NCI-H1092 (cell line): Measurements from ENCODE around the gene GNB1L.

Experiments used
- DNase-seq: peaks from one replicate; lab custom pipeline; 2025; lab: John Stamatoyannopoulos, UW

GNB1L gene

DNA sequence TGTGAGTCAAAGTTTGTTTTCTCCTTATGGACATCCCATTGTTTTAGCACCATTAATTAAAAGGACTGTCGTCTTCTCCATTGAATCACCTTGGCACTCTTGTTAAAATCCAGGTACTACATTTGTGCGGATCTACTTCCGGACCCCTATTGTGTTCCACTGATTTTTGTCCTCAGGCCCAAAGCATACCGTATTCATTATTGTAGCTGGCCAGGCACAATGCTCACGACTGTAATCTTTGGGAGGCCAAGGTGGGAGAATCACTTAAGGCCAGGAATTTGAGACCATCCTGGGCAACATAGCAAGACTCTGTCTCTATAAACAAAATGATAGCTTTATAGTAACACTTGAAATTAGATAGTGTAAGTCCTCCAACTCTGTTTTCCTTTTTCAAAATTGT, 8.9 kb upstream of the GNB1L start:
- no peak for DNase-seq

DNA sequence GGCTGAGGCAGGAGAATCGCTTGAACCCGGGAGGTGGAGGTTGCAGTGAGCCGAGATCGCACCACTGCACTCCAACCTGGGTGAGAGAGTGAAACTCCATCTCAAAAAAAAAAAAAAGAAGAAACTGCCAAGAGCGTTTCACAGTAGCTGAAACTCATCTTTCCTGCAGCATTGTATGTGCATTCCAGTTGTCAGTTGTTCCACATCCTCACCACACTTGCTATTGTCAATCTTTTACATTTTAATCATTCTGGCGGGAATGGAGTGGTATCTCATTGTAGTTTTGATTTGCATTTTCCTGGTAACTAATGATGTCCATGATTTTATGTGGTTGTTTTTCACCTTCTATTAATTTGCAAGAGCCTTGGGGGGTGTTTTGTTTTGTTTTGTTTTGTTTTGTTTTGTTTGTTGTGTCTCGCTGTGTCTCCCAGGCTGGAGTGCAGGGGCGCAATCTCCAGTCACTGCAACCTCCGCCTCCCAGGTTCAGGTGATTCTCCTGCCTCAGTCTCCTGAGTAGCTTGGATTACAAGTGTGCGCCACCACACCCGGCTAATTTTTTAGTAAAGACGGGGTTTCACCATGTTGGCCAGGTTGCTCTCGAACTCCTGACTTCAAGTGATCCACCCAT, 8.1 kb upstream of the GNB1L start:
- no peak for DNase-seq

- DNase-seq = no peak
Observed at GRCh38 chr22:19859861-19860510, 5.3 kb upstream of the GNB1L start.

DNA sequence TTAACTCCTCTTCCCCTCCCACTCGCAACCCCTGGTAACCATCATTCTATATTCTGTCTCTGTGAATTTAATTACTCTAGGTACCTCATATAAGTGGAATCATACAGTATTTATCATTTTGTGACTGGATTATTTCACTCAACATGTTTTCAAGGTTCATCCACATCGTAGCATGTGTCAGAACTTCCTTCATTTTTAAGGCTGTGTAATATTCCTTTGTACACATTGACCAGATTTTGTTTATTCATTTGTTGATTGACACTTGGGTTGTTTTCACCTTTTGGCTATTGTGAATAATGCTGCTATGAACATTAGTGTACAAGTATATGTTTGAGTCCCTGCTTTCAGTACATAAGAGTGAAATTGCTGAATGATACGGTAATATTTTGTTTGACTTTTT, 2.7 kb upstream of the GNB1L start:
- no peak for DNase-seq

- DNase-seq = peak; percentile 67
Observed at GRCh38 chr22:19855504-19856409, 1.1 kb upstream of the GNB1L start.

- no peak for DNase-seq
Observed at GRCh38 chr22:19853879-19854777, 546 bp downstream of the GNB1L start.

DNA sequence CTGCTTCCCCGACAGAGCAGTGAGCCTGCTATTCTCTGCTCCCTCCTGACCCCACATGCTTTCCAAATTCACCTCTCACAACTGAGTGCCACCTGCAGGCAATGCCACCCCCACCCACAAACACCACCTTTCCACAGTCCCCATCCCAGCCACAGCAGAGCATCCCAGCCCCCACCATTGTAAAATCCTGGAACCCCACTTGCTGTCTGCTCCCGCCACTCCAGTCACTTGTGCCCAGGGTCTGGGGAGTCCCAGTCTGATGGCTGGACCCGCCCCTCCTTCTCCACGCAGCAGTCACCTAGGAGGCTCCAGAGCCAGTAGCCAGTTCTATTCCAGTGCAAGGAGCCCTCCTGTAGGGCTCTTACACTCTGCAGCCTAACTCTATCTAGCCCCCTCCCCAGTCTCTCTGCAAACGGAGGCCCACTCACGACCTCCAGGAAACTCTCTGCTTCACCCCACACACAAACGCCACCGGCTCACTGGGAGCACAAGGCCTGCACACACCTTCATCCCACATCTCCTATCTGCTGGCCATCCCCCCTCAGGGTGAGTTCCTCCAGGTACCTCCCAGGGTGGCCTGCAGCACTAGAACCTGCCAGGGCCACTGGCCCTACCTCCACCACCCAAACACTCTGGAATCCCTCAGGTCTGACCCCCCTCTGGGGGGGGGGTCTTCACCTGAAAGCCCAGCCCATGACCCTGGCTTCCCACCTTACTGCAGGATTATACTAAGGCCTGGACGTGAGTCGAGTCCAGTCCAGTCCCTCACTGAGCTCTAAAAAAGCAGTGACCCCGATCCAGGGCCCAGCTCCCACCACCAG, 1.4 kb downstream of the GNB1L start:
- no peak for DNase-seq

- no peak for DNase-seq
Observed at GRCh38 chr22:19852177-19852781, 2.4 kb downstream of the GNB1L start.

DNA sequence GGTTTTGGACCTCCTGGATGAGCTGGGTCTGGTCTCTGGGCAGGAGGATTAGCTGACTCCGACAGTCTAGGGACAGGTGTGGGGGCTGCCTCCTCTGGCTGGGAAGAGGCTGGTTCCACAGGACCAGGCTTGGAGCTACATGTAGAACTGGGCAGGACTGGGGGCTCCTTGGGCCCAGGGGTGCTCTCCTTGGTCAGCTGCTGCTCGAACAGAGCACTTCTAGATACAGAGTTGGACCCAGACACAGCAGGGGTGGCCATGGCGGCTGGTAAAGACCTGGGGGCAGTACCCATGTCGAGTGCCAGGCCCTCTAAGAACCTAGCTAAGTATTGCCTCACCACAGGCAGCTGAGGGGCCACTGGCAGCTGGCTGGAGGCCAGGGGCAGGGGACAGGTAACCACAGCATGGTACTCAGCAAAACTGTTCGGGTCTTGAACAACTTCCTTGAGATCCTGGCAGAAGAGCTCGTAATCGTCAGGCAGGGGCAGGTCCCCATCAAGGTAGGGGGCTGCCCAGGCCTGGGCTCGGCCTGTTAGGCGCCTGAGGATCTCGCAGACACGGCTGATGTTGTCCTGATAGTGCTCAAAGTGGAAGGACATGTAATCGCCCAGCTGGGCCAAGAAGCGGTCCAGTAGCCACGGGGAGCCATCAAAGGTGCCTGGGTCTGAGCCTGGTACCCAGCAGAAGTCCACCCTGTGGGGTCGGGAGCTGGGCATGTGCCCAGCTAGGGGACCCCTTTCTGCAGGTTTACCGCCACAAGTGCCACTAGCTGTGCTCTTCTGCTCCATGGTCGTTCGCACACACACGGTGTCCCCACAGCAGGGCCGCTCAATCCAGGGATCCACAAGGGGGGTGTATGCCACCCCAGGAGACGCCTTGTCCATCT, 3.1 kb downstream of the GNB1L start:
- no peak for DNase-seq

- DNase-seq = no peak
Observed at GRCh38 chr22:19850763-19851109, 3.9 kb downstream of the GNB1L start.

GRCh38 chr22:19849835-19850762, 4.6 kb downstream of the GNB1L start:
- DNase-seq = no peak

GRCh38 chr22:19848298-19849224, 6.1 kb downstream of the GNB1L start:
- no peak for DNase-seq

DNA sequence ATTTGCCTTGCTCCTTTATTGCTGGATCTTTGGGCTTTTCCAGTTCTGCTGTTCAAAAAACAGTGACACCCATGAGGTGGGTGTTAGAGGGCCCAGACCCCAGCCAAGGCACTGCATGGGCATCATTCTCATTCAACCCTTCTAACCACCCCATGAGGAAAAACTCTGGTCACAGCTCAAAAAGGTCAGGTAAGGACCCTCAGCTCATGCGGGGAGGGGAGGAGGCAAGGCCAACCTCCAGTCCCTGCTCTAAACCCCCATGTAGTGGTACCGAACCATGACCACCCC, 7.4 kb downstream of the GNB1L start:
- DNase-seq = no peak

DNA sequence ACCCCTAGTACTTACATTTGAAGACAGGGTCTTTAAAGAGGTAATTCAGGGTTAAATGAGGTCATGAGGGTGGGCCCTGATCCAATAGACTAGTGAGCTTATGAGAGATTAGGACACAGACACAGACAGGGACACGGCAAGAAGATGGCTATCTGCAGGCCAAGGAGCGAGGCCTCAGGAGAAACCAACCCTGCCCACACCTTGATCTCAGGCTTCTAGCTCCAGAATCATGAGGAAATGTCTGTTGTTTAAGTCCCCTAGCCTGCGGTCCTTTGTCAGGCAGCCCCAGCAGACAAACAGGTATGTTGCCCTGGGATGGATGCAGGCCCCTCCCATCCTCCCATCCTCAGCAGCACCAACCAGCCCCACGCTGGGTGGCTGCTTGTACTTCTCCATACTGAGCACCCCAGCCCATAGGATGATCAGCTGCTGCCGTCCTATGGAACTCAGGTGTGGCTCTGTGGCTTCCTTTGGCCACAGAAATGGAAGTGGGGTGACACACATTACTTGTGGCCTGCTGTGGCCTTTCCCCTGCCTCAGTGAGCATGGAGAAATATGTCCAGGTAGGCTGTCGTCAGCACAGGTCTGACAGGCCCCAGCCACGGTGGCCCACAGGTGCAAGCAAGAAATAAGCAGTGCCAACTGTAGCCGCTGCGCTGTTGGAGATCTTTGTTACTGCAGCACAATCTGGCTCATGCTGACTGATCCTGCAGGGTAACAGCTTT, 7.9 kb downstream of the GNB1L start:
- no peak for DNase-seq

- no peak for DNase-seq
Observed at GRCh38 chr22:19845054-19845722, 9.5 kb downstream of the GNB1L start.

GRCh38 chr22:19844377-19845053, 10.2 kb downstream of the GNB1L start:
- no peak for DNase-seq
